Naive thymus-derived CD4-positive, alpha-beta T cell (primary cell): ENCODE data around the gene KRT35. TPM values are rescaled to one million over a fixed set of nuclear protein-coding genes. Genes with fewer than 3 reads are reported as not detected.

Experiments
- ATAC-seq: fragments of 150-1000 bp; cut with Tn5 transposase; 2 replicates; pipeline ENCODE4 v1.10.0; 2021; ENCODE audit warnings: mild to moderate bottlenecking, moderate library complexity
- CTCF ChIA-PET: fragments of 350-600 bp; sonication (Branson Sonifier 250); formaldehyde crosslinking; loops from one replicate; lab custom pipeline; 2021; ENCODE audit warnings: antibody characterized with exemption; lab: Charles Lee
- POLR2A ChIA-PET: fragments of 350-600 bp; sonication (Branson Sonifier 250); formaldehyde crosslinking; loops from one replicate; lab custom pipeline; 2021; ENCODE audit warnings: antibody characterized with exemption, inconsistent platforms; lab: Charles Lee
- DNase-seq, 9 donors: peaks; one replicate each; pipeline versions ENCODE4 v3.0.0 to v3.0.0-alpha.2; 2020 to 2022; ENCODE audit warnings: mixed read lengths in 1 of 9
- H3K27ac ChIP-seq: one replicate; pipeline ENCODE4 v1.7.0; 2013; ENCODE audit warnings: mild to moderate bottlenecking, low read depth, low read length, moderate library complexity
- H3K27me3 ChIP-seq, 2 donors: one replicate each; pipeline ENCODE4 v1.7.0; 2013; ENCODE audit warnings: low read length in 2 of 2, mild to moderate bottlenecking in 2 of 2, moderate library complexity in 2 of 2; ENCODE audit not compliant: control insufficient read depth in 2 of 2, insufficient read depth in 2 of 2
- H3K36me3 ChIP-seq, 3 experiments: 1 replicate in 2 of 3; 2 replicates in 1 of 3; pipeline ENCODE4 v1.7.0; 2013; ENCODE audit warnings: low read length in 3 of 3, mild to moderate bottlenecking in 3 of 3, moderate library complexity in 1 of 3; ENCODE audit not compliant: insufficient read depth in 3 of 3, control insufficient read depth in 2 of 3
- H3K4me1 ChIP-seq, 2 donors: one replicate each; pipeline ENCODE4 v1.7.0; 2013; ENCODE audit warnings: low read length in 2 of 2, mild to moderate bottlenecking in 2 of 2, moderate library complexity in 1 of 2; ENCODE audit not compliant: control insufficient read depth in 2 of 2, insufficient read depth in 2 of 2
- H3K4me3 ChIP-seq: 2 replicates; pipeline ENCODE4 v1.7.0; 2013; ENCODE audit warnings: mild to moderate bottlenecking, low read length
- H3K9me3 ChIP-seq, 3 experiments: 1 replicate in 2 of 3; 2 replicates in 1 of 3; pipeline ENCODE4 v1.7.0; 2013; ENCODE audit warnings: low read length in 3 of 3; ENCODE audit not compliant: control insufficient read depth in 2 of 3
- H3K27ac Mint-ChIP-seq, 9 donors: one replicate each; pipeline ENCODE4 v1.8.0; 2020 to 2022; ENCODE audit warnings: mixed read lengths in 9 of 9, mild to moderate bottlenecking in 8 of 9, moderate library complexity in 5 of 9, inconsistent platforms in 2 of 9
- H3K27me3 Mint-ChIP-seq, 5 donors: one replicate each; pipeline ENCODE4 v1.8.0; 2021 to 2022; ENCODE audit warnings: mixed read lengths in 5 of 5, mild to moderate bottlenecking in 1 of 5
- H3K36me3 Mint-ChIP-seq, 5 donors: one replicate each; pipeline ENCODE4 v1.8.0; 2020 to 2022; ENCODE audit warnings: mixed read lengths in 5 of 5, mild to moderate bottlenecking in 3 of 5, inconsistent platforms in 1 of 5
- H3K4me1 Mint-ChIP-seq, 7 donors: one replicate each; pipeline ENCODE4 v1.8.0; 2020 to 2022; ENCODE audit warnings: mixed read lengths in 7 of 7, mild to moderate bottlenecking in 3 of 7, inconsistent platforms in 1 of 7
- H3K4me3 Mint-ChIP-seq, 10 donors: one replicate each; pipeline ENCODE4 v1.8.0; 2020 to 2022; ENCODE audit warnings: mild to moderate bottlenecking in 10 of 10, mixed read lengths in 10 of 10, moderate library complexity in 6 of 10, inconsistent platforms in 2 of 10
- H3K9me3 Mint-ChIP-seq, 11 donors: one replicate each; pipeline ENCODE4 v1.8.0; 2020 to 2022; ENCODE audit warnings: mixed read lengths in 11 of 11, mild to moderate bottlenecking in 4 of 11, inconsistent platforms in 1 of 11, moderate library complexity in 1 of 11
- intact Hi-C, 2 donors: fragments of 100-400 bp; cut with micrococcal nuclease; formaldehyde crosslinking; loops; one replicate each; pipeline ENCODE4 v1.15.1; 2023
- polyA plus RNA-seq, 2 donors: library from polyadenylated mRNA; unstranded; fragments of 300-500 nt; fragmentation: Illumina TruSeq; gene quantifications; one replicate each; pipeline ENCODE4 v1.2.3, GENCODE V29; 2021
- total RNA-seq, 6 experiments: library from RNA in 5 of 6; stranded (reverse) in 5 of 6; gene quantifications; 1 replicate in 5 of 6; 2 replicates in 1 of 6; pipeline ENCODE4 v1.2.3 and lab custom pipeline; 2021 to 2026

Gene KRT35
- total and polyA plus RNA-seq, 7 experiments from 2014 or later, result not detected

DNA sequence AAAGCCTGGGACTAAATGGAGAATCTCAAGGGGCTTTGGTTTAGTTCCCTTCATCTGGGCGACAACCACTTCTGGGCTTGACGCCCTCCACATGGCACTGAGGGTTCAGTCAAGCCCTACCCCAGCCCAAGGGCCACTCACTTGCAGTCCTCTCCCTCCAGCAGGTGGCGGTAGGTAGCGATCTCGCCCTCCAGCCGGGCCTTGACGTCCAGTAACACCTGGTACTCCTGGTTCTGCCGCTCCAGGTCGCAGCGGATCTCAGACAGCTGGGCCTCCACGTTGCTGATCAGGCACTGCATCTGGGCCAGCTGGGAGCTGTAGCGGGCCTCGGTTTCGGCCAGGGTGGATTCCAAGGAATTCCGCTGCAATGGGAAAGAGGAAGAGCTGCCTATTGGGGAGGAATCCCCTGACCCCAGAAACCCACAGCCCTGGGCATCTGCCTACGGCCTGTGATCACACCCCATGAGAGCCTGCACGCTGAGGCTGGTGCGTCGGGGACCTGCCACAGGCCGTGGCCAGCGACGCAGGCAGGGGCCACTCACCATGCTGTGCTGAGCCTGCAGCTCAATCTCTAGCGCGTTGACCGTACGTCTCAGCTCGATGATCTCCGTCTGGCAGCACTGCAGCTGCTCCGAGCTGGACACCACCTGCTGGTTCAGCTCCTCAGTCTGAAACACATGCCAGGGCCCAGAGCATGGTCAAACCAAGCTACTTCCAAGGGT lies 6.0 kb upstream of the KRT35 start:
- peaks cover 5% of the 10 kb centered on the region in 2 donors for H3K4me1 ChIP-seq
- no peak overlapping the region for H3K27ac Mint-ChIP-seq
- peaks cover 0 to 2% (median 0%) of the 10 kb centered on the region in 5 donors for H3K27me3 Mint-ChIP-seq
- peaks cover 0 to 1% (median 0%) of the 10 kb centered on the region in 11 donors for H3K9me3 Mint-ChIP-seq
- no peaks in the 10 kb centered on the region for H3K27me3 ChIP-seq
- H3K36me3 ChIP-seq, result no peaks in the 10 kb centered on the region
- H3K4me3 ChIP-seq, result no peak overlapping the region
- DNase-seq, result peak in 1 of 9 donors; percentile 58
- intact Hi-C loops, result loop anchor here in 1 of 2 donors (1.0 to 2.0 kb wide), 2 partner anchors 162 to 175 kb away; no protein-coding TSS in a partner anchor
- H3K27ac ChIP-seq, result no peak overlapping the region
- POLR2A ChIA-PET, result no interaction called here
- ATAC-seq, result no peak
- H3K4me3 Mint-ChIP-seq, result no peak overlapping the region
- no peaks in the 10 kb centered on the region for H3K9me3 ChIP-seq
- H3K36me3 Mint-ChIP-seq, result no peaks in the 10 kb centered on the region
- CTCF ChIA-PET, result interaction anchor here (0.7 kb wide), 1 partner anchor 40 kb away, joined by 3 read pairs; no protein-coding TSS in a partner anchor
- peaks cover 0 to 12% (median 11%) of the 10 kb centered on the region in 7 donors for H3K4me1 Mint-ChIP-seq

DNA sequence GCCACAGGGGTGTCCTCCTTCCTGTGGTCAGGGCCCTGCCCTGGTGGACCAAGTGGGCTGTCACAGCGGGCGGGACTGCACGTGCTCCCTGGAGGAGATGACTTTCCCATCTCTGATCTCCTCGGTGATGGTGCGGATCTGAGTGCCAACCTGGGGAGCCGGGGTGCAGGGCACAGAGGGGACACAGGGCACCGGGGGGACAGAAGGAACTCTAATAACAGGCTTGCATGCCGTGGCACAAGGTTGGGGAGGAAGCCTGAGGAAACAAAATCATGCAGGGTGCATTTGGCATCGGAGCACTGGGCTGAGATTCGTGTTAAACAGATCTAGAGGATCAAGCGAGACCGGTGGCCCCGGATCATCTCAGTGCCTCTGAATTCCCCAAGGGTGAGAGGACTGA lies 5.4 kb upstream of the KRT35 start:
- peaks cover 0 to 12% (median 11%) of the 10 kb centered on the region in 7 donors for H3K4me1 Mint-ChIP-seq
- no peak for DNase-seq
- no peak for ATAC-seq
- H3K36me3 ChIP-seq, result no peaks in the 10 kb centered on the region
- peaks cover 0 to 2% (median 0%) of the 10 kb centered on the region in 5 donors for H3K27me3 Mint-ChIP-seq
- no peaks in the 10 kb centered on the region for H3K36me3 Mint-ChIP-seq
- H3K4me1 ChIP-seq, result peaks cover 5% of the 10 kb centered on the region in 2 donors
- H3K27ac Mint-ChIP-seq, result peak overlapping the region in 1 of 9 donors; percentile 14
- H3K4me3 ChIP-seq, result no peak overlapping the region
- ChIA-PET CTCF (interaction anchor here (0.7 kb wide), 1 partner anchor 41 kb away, joined by 3 read pairs; no protein-coding TSS in a partner anchor), POLR2A (no interaction called here)
- H3K9me3 Mint-ChIP-seq, result peaks cover 0 to 1% (median 0%) of the 10 kb centered on the region in 11 donors
- H3K27me3 ChIP-seq, result no peaks in the 10 kb centered on the region
- intact Hi-C loops, result loop anchor here in 1 of 2 donors (1.0 to 2.0 kb wide), 2 partner anchors 162 to 176 kb away; no protein-coding TSS in a partner anchor
- no peak overlapping the region for H3K4me3 Mint-ChIP-seq
- no peaks in the 10 kb centered on the region for H3K9me3 ChIP-seq
- no peak overlapping the region for H3K27ac ChIP-seq

DNA sequence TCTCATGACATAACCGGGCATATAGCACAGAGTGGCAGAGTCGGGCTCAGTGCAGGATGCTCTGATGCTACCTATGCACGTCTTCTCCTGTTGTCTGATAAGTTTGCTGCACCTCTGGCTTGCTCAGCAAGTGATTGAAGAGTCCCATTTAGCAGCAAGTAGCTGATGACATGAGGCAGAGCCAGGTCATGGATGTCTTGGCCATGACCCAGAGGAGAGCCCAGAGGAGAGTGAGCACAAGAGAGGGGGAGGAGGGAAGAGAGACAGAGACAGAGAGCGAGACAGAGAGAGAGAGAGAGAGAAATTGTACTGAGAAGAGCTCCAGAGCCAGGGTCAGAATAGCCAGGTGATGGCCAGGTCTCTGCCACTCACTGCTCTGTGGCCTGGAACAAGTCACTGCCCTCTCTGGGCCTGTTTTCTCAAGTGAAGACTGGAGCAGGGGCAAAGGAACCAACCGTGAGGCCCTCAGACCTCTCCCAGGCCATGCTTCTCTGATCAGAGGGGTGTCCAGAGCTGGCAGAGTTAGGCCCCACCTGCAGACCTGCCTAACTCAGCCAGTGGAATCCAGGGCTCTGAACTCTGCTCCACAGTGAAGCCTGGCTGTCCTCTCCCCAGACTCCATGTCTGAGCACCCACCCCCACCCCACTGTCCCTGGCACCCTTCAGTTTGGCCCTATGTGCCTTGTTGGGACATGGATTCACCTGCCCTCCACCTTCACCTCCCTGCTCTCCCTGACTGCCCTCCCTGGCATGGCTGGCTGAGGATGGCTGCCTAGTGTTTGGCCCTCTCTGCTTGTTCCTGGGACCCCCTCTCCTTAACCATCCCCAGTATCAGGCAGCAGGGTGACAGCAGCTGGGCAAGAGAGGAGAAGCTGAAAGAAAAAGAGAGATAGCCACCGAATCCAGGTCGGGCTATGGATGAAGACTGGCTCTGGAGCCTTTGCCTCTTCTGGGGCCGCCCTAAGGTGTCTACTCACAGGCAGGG lies 4.3 kb upstream of the KRT35 start:
- POLR2A ChIA-PET, result no interaction called here
- no peak for DNase-seq
- peaks cover 0 to 1% (median 0%) of the 10 kb centered on the region in 11 donors for H3K9me3 Mint-ChIP-seq
- no peaks in the 10 kb centered on the region for H3K27me3 ChIP-seq
- ATAC-seq, result no peak
- peak overlapping the region in 2 of 9 donors; percentile 14 to 41 for H3K27ac Mint-ChIP-seq
- H3K27ac ChIP-seq, result no peak overlapping the region
- CTCF ChIA-PET, result no interaction called here
- intact Hi-C loops, result no loop called here
- no peaks in the 10 kb centered on the region for H3K36me3 ChIP-seq
- H3K9me3 ChIP-seq, result no peaks in the 10 kb centered on the region
- no peak overlapping the region for H3K4me3 ChIP-seq
- H3K4me1 Mint-ChIP-seq, result peaks cover 0 to 4% (median 4%) of the 10 kb centered on the region in 7 donors
- H3K36me3 Mint-ChIP-seq, result no peaks in the 10 kb centered on the region
- peaks cover 0 to 4% of the 10 kb centered on the region in 2 donors for H3K4me1 ChIP-seq
- peaks cover 0 to 2% (median 0%) of the 10 kb centered on the region in 5 donors for H3K27me3 Mint-ChIP-seq
- no peak overlapping the region for H3K4me3 Mint-ChIP-seq

DNA sequence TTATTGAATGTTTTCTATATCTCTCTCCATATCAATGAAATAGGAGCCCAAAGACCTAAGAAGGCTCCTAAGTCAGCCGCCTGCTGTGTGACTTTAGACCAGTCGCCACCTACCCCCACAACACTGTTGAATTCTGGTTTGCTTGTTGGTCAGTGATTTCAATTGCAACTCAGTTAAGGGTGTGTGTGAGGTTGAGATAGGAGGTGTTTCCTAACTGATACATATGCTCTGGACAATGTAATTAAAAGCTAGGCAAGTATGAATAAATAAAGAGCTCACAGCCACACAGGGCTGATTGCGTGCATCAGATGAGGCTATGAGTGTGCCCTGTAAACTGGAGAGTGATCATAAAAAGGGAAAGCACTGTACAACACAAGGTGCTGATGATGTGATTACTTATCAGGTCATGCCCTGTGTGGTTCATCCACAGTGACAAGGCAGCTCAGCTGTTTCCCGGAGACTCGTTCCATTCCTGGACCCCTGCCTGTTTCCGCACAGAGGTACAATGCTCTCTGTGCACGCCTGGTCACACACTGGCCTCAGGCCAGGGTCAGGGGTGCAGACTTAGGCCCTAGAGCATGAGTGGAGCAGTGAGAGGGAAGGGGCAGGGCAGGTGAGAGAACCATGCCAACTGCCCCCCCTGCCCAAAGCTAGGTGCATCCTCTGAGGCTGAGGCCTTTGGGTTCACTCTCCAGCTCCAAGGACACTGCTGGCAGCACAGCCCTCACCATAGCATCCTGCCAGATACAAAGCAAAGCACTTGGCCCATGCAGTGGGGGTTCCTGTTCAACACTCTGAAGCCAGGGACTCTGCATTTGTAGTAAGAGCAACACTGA lies 3.3 kb upstream of the KRT35 start:
- H3K4me1 Mint-ChIP-seq, result no peaks in the 10 kb centered on the region
- H3K27ac Mint-ChIP-seq, result peak overlapping the region in 1 of 9 donors; percentile 6
- POLR2A ChIA-PET, result no interaction called here
- H3K36me3 Mint-ChIP-seq, result no peaks in the 10 kb centered on the region
- no peak overlapping the region for H3K27ac ChIP-seq
- DNase-seq (no peak), ATAC-seq (no peak)
- no peaks in the 10 kb centered on the region for H3K36me3 ChIP-seq
- CTCF ChIA-PET, result no interaction called here
- no peaks in the 10 kb centered on the region for H3K9me3 ChIP-seq
- peaks cover 0 to 1% (median 0%) of the 10 kb centered on the region in 11 donors for H3K9me3 Mint-ChIP-seq
- no peaks in the 10 kb centered on the region for H3K27me3 ChIP-seq
- no peak overlapping the region for H3K4me3 Mint-ChIP-seq
- peaks cover 0 to 2% (median 0%) of the 10 kb centered on the region in 5 donors for H3K27me3 Mint-ChIP-seq
- H3K4me1 ChIP-seq, result no peaks in the 10 kb centered on the region
- intact Hi-C loops, result no loop called here
- no peak overlapping the region for H3K4me3 ChIP-seq

DNA sequence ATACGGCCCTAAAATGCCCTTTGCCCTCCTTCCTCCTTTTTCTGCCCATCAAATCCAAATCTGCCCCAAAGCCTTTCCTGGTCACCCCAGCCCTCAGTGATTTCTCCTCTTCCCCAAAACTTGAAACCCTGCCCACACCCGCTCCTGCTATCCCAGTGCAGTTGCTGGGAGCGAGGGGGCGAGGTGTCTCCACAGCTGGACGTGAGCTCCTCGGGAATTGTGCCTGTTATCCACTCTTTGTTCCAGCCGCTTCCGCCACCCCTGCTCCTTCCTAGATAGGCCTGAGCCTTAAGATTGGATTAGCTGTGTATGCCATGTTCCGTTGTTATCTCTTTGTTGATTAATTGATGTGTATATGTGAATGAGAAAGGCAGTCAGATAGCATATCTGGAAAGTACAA lies 2.6 kb upstream of the KRT35 start:
- no peak for DNase-seq
- no peak overlapping the region for H3K4me3 Mint-ChIP-seq
- ChIA-PET CTCF (no interaction called here), POLR2A (no interaction called here)
- intact Hi-C loops, result no loop called here
- no peak overlapping the region for H3K27ac Mint-ChIP-seq
- Histone ChIP-seq H3K4me3 (no peak overlapping the region), H3K9me3 (no peaks in the 10 kb centered on the region), H3K27me3 (no peaks in the 10 kb centered on the region), H3K36me3 (no peaks in the 10 kb centered on the region), H3K4me1 (no peaks in the 10 kb centered on the region), H3K27ac (no peak overlapping the region)
- no peaks in the 10 kb centered on the region for H3K4me1 Mint-ChIP-seq
- H3K9me3 Mint-ChIP-seq, result peaks cover 0 to 1% (median 0%) of the 10 kb centered on the region in 11 donors
- no peak for ATAC-seq
- peaks cover 0 to 2% (median 0%) of the 10 kb centered on the region in 5 donors for H3K27me3 Mint-ChIP-seq
- H3K36me3 Mint-ChIP-seq, result no peaks in the 10 kb centered on the region

DNA sequence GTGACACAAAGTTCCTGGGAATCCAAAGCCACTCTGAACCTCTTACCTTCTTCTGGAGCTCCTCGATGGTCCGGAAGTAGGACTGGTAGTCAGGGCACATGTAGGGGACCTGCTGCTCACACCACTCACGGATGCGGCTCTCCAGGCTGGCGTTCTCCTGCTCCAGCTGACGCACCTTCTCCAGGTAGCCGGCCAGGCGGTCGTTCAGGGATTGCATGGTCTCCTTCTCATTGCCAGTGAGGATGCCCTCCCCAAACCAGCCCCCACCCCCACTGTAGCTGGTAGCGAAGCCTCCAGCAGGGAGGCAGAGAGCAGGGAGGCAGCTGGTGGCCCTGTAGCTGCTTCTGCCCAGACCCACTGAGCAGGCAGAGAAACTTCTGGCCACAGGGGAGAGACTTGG lies 370 bp downstream of the KRT35 start:
- Histone ChIP-seq H3K36me3 (no peaks in the 10 kb centered on the region), H3K4me1 (no peaks in the 10 kb centered on the region), H3K27me3 (no peaks in the 10 kb centered on the region), H3K4me3 (no peak overlapping the region), H3K27ac (no peak overlapping the region), H3K9me3 (no peaks in the 10 kb centered on the region)
- Mint-ChIP-seq H3K36me3 (no peaks in the 10 kb centered on the region), H3K9me3 (peaks cover 0 to 1% (median 0%) of the 10 kb centered on the region in 11 donors), H3K4me1 (no peaks in the 10 kb centered on the region), H3K27me3 (peaks cover 0 to 2% (median 0%) of the 10 kb centered on the region in 5 donors), H3K4me3 (no peak overlapping the region), H3K27ac (no peak overlapping the region)
- no peak for DNase-seq
- CTCF ChIA-PET, result no interaction called here
- intact Hi-C loops, result no loop called here
- ATAC-seq, result no peak
- POLR2A ChIA-PET, result no interaction called here
